NCI-H446 (cell line): ENCODE measurements around the gene PNPLA1.

Experiments used
- DNase-seq, 2 experiments: peaks; one replicate each; lab custom pipeline; 2025; lab: John Stamatoyannopoulos, UW

Gene PNPLA1

DNA sequence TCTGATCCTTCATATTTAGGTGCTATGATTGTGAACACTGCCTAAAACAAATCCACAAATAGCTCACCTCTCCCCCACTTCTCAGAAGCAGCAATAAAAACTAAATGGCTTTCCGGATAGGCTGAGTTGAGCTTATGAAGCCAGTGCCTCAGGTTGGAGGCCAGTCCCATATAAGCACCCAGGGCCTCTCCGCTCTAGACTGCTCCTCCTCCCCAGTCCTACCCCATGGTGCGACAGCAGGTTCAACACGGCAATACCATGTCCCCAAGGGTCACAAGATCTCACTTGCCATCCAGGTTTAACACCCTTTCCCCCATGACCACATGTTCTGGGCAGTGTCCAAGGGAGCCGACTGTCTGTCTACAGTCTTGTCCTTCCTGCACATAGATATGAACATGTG, 46.1 kb downstream of the PNPLA1 start:
- DNase-seq: no peak

DNA sequence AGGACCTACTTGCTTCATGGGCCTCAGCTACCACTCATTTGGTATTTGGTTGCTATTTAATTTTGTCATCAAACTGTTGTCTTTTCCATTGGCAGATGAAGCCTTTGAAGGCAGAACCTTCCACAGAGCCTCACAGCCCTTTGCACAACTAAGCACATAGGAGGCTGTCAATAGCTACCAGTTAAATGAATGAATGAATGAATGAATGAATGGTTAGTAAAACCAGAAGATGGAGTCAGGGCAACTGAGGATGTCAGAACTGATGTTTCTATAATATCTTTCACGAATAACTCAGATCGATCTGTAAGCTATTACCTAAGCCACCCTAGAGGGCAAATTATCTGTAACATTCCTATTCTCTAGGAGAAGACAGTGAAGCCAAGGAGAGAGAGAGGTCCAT, 47.8 kb downstream of the PNPLA1 start:
- DNase-seq: no peak

- DNase-seq: peak in 1 of 2 experiments; percentile 11
These were observed 49.0 kb downstream of the PNPLA1 start for GRCh38 chr6:36318690-36319435.

DNA sequence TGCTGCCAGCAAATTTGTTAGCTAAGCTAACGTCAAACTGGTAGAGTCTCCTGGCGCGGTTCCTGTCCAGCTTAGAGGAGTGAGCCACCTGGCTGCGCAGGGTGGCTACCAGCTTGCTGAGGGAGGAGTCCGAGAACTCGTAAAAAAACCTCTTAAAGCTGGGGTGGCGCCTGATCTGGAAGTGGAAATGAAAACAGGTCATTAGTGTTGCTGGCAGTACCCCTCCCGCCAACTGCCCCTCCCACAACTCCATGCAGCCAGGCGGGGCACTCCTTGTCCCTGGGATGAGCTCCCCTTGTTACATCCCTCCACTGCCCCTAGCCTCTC, 49.5 kb downstream of the PNPLA1 start:
- DNase-seq: no peak

DNA sequence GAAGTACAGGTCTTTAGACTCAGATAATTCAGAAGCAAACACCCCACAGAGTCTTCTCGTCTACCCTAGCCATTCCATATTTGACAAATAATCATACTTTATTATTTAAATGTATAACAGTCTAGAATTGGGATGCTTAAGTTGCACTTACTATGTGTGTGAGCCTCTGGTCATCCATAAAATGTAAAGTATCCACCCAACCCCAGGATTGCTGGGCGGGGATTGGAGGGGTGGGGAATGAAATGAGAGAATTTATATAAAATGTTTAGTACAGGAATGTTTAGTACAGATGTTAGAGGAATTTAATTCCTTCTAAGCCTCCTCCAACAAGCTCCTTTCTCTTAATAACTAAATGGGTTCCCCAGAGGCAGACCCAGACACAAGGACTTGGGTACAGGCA, 50.0 kb downstream of the PNPLA1 start:
- DNase-seq: no peak

GRCh38 chr6:36320475-36320874, 50.6 kb downstream of the PNPLA1 start:
- no peak for DNase-seq

GRCh38 chr6:36322591-36322990, 52.7 kb downstream of the PNPLA1 start:
- no peak for DNase-seq

- DNase-seq: peak in 1 of 2 experiments; percentile 10
These were observed 53.2 kb downstream of the PNPLA1 start for GRCh38 chr6:36323062-36323461.

GRCh38 chr6:36324191-36324590, 54.3 kb downstream of the PNPLA1 start:
- DNase-seq: no peak

DNA sequence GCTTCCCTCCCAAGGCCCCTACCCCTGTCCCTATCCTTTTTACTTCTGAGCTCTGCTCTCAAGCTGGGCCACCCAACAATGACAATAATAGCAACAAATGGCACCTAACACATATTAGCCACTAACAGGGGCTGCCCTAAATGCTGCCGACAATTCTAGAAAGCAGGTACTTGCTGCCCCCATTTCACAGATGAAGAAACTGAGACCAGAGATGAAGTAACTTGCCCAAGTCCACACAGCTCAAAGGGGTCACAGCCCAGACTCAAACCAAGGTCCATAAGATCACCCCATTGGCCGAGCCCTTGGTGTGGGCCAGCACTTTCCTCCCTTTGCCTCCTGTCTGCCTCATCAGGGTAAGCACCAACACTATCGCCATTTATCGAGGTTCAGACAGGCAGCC, 54.9 kb downstream of the PNPLA1 start:
- no peak for DNase-seq

DNA sequence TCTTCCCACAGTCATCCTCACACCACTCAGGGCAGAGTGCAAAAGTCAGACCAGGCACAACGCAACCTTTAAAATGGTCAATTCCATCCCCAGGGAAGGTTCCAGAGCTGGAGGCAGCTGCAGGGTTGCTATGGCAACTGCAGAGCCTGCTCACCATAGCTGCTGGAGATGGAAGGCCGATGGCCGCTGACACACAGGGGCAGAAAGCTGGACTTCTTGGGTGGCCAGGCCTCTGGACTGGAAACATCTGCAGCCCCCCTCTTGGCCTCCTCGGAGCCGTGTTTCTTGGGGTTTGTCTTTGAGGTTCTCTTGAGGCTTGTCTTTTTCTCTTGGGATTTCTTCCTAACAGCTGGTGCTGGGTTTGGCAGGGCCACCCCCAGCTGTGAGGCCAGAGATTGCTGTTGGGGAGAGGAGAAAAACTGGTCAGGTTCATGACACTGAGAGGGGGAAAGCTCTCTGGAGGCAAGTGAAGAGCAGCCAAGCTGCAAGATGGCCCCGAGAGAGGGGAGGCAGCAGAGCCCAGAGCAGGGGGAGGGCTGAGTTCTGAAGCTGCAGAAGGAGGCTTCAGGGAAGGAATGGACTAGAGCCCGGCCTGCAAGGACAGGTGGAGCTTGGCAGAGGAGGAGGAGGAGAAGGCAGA, 56.6 kb downstream of the PNPLA1 start:
- DNase-seq: peak in 1 of 2 experiments; percentile 8

GRCh38 chr6:36327226-36327918, 57.5 kb downstream of the PNPLA1 start:
- no peak for DNase-seq

GRCh38 chr6:36327919-36328236, 58.0 kb downstream of the PNPLA1 start:
- DNase-seq: no peak

GRCh38 chr6:36328600-36328999, 58.7 kb downstream of the PNPLA1 start:
- DNase-seq: no peak

DNA sequence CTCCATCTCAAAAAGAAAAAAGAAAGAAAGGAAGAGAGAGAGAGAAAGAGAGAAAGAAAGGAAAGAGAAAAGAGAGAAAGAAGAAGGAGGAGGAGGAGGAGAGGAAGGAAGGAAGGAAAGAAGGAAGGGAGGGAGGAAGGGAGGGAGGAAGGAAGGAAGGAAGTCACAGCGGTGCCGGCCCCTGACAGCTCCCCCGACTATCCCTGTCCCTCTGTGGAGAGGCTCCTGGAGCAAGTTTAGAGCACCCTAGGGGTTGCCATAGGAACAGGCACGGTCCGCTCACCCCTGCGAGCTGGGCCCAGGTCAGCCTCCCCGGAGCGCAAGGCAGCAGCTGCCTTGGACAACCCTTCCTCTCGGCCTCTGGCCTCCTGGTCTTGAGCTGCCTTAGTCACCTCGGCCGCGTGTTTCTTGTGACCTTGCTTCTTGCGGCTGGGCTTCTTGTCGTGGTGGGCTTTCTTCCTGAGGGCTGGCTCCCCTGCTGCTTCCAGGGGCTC, 60.0 kb downstream of the PNPLA1 start:
- DNase-seq: no peak

DNA sequence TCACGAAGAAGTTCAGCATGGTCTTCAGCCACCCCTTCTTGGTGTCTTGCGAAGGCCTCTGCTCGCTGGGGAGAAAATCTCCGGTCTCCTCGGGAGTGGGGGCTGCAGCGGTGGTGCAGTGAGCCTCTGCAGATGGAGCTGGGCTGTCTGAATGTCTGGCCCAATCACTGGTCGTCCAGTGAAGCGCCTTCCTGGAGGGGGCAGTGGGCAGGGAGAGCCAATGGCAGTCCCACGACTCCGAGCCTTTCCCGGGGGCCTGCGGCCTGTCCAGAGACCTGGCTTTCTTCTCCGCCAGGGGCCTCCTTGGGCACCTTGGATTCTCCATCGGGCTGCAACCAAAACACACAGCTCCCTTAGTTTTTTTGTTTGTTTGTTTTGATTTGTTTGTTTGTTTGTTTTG, 60.5 kb downstream of the PNPLA1 start:
- DNase-seq: no peak

DNA sequence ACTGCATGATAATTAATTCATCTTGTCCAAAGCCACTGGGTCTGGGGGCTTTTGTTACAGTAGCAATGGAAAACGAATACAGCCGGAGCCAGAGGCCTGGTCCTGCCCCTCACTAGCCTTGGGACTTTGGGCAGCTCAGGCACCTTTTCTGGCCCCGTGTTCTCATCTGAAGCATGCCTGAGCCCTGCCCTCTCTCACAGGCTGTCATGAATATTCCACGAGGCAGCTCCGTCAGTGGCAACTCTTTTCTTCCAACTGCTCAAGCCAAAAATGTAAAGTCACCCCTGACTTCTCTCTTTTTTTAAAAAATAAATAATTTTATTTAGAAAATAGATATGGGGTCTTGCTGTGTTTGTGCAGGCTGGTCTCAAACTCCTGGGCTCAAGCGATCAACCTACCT, 61.5 kb downstream of the PNPLA1 start:
- no peak for DNase-seq

DNA sequence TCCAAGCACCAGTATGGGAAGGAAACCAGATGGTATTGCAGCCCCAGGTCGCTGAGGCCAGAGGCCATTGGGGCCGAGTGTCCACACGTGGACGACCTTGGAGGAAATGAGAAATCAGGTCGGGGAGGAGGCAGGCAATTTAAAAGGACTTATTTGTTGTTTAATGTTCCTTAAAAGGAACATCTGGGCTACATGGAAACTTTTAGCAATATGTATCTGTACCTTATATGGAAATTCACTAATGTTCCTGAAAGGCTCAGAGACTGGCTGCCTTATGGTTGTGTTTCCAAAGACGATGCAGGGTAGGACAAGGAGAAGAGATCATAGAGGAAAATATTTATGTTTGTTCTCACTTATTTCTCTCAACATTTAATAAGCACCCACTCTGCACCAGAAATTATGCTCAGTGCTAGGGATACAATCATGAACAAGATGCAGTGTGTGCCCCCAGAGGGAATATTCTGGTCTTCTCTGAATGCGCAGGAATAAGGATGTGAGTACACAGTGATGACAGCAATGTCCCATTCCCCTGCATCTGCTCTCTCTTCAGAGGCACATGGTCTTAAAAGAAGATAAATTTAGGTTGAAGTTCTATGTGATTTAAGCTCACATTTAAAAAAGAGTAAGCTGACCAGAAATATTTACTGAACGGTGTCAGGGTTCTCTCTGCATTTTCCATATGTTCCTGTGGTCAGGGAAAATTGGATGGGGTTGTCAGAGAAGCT, 63.5 kb downstream of the PNPLA1 start:
- DNase-seq: no peak

- no peak for DNase-seq
These were observed 64.3 kb downstream of the PNPLA1 start for GRCh38 chr6:36333931-36334725.

DNA sequence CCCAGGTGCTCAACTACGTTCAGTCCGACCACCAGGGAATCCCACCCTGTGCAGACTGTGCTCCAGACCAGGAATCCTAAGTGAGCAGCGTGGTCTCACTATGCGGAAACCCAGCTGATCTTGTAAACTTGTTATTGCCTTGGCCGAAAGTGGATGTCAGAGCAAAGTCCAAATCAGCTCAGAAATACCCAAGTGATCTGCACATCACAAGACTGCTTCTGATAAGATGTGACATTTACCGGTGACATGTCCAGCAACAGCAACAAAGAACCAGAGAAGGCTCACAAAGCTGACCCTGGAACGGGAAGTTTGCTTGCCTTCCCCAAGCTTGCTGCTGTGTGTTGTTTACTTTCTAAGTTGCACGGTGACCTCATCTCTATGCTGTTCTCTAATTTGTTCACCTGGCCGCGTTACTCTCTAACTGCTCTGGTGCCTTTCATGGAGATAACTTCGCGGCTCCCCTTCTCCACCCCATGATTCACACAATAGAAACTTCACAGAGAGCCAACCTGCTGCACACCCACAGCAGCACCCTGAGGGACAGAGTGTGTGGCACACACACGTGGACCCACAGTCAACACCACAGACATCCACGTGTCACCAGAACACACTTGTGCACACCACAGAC, 65.1 kb downstream of the PNPLA1 start:
- no peak for DNase-seq

GRCh38 chr6:36335465-36336207, 65.8 kb downstream of the PNPLA1 start:
- no peak for DNase-seq
